Kasumi-1 (cell line): Measurements from ENCODE around the gene IQUB.
"Not testable (repeated sequence)": the region's sequence is repeated elsewhere in the genome, so short reads cannot be mapped to it uniquely, and the experiment has no call there.

Experiments
- DNase-seq, 2 experiments: peaks; one replicate each; lab custom pipeline; 2025; lab: John Stamatoyannopoulos, UW

IQUB gene

GRCh38 chr7:123415625-123416024, 118.8 kb downstream of the IQUB start:
- DNase-seq, result peak; percentile 54

DNA sequence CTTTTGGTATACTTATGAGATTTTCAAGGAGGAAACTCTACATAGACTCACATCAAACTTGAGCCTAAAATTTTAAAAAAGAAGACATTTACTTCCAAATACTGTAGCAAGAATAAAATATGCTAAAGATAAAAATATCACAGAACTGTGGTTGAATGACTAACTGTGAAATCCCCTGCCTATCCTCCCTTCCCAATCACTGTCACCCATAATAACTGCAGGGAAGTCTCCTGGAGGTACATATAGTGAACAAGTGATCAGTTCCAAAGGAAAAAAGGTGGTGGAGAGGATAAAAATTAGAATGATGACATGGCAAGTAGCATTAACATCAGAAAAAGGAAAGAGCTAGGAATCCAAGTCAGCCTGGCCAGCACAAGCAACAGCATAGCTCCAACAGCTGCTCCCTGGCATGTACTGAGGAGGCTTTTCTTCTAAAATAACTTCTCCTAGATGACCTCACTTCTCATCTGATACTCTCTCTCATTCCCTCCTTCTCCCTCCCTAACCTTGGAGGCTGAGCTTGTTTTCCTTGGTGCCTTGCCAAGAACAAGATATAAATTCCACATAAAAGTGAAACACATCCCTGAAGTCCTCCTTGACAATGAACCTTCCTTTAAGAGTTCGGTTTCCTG, 124.0 kb downstream of the IQUB start:
- DNase-seq, result no peak

GRCh38 chr7:123407951-123408350, 126.4 kb downstream of the IQUB start:
- DNase-seq, result not testable (repeated sequence)
